ENCODE results near the gene SLC34A1. TPM values are rescaled to one million over a fixed set of nuclear protein-coding genes. Genes with fewer than 3 reads are reported as not detected.

The SLC34A1 gene
- total and polyA plus RNA-seq, 2 of the 4 experiments (the other 2 are of a cell fraction): not detected

DNA sequence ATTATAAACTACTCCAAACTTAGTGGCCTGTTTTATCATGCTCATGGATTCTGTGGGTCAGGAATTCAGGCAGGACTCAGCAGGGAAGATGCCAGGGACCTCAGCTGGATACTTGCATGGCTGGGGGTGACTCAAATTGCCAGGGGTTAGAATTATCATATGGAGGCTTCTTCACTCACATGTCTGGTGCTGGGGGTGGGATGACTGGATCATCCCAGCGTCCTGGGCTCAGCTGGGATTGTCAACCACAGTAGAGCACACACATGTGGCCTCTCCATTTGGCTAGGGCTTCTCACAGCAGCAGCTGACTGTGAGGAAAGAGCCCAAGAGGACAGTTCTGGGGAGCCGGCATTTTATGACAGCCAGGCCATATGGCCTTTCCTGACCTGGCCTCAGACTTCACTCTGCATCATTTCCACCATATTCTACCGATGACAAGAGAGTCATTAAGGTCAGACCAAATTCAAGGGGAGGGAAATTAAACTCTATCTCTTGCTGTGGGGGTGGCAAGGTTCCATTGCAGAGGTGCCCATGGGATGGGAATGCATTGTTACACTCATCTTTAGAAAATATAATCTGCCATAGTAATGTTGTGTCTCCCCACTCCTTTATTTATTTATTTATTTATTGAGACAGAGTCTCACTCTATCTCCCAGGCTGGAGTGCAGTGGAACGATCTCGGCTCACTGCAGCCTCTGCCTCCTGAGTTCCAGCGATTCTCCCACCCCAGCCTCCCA lies 37.0 kb downstream of the SLC34A1 start:
- Histone ChIP-seq H3K18ac (ENCODE audit: low read depth, low read length) (no peak overlapping the region), H2BK120ac (ENCODE audit: low read depth, low read length) (no peak overlapping the region), H2BK15ac (ENCODE audit: low read depth, low read length) (no peak overlapping the region), H3K79me1 (ENCODE audit: low read depth in 1 of 2, low read length in 2 of 2) (peaks cover 0 to 5% of the 10 kb centered on the region in 2 experiments; a peak in 1 of 4 replicates), H3K4me3 (ENCODE audit: insufficient read depth, low read depth, low read length) (no peak overlapping the region), H3K4me2 (ENCODE audit: low read depth, low read length) (no peak overlapping the region), H2AFZ (replicated peaks; ENCODE audit: low read length, poor library complexity) (no peak overlapping the region), H3K27me3 (ENCODE audit: control insufficient read depth, insufficient read depth, low read length) (no peaks in the 10 kb centered on the region), H2AK5ac (ENCODE audit: low read depth, low read length) (0 out of 2 replicates have a peak overlapping the region, but pooled peaks have one; percentile 8), H3K9me1 (ENCODE audit: insufficient read depth, low read length) (peaks cover 9% of the 10 kb centered on the region), H4K20me1 (ENCODE audit: insufficient read depth, low read length) (no peaks in the 10 kb centered on the region), H2AK9ac (replicated peaks; ENCODE audit: low read depth, low read length, poor library complexity) (no peak overlapping the region), H3K4me1 (ENCODE audit: control insufficient read depth, insufficient read depth, low read length) (peaks cover 3% of the 10 kb centered on the region; the same call in 1 of the 2 replicates), H3K56ac (ENCODE audit: extremely low read depth, insufficient read depth, low read length) (no peak overlapping the region), H2BK5ac (ENCODE audit: low read depth, low read length, poor library complexity, severe bottlenecking) (no peak overlapping the region), H3K36me3 (ENCODE audit: control insufficient read depth, insufficient read depth, low read length) (no peaks in the 10 kb centered on the region), H3K27ac (ENCODE audit: insufficient read depth, low read length) (no peak overlapping the region), H3K9me3 (ENCODE audit: control insufficient read depth, insufficient read depth, low read length) (no peaks in the 10 kb centered on the region), H3K14ac (replicated peaks; ENCODE audit: low read depth, low read length) (no peak overlapping the region), H4K91ac (ENCODE audit: insufficient read depth, low read depth, low read length) (no peak overlapping the region), H3K4ac (ENCODE audit: low read depth, low read length) (no peak overlapping the region), H4K8ac (ENCODE audit: low read depth in 2 of 2, low read length in 2 of 2) (no peak overlapping the region), H3K9ac (ENCODE audit: low read depth, low read length) (no peak overlapping the region), H3K23ac (ENCODE audit: low read depth, low read length) (no peak overlapping the region), H4K5ac (ENCODE audit: low read depth, low read length) (no peak overlapping the region), H2BK20ac (ENCODE audit: low read depth, low read length) (no peak overlapping the region)
- DNase-seq (peak; percentile 19), ATAC-seq (ENCODE audit: low read depth) (no peak)
- ChIA-PET POLR2A (ENCODE audit: unreplicated experiment) (no interaction called here), CTCF (no interaction called here)
- intact Hi-C loops (cut with micrococcal nuclease): no loop called here
- WGBS, 2 experiments (ENCODE audit: extremely low coverage in 2 of 2, insufficient read length in 1 of 2): no CpG with 5 or more reads among the region's 6 CpGs
- TF ChIP-seq, protein P1, sequence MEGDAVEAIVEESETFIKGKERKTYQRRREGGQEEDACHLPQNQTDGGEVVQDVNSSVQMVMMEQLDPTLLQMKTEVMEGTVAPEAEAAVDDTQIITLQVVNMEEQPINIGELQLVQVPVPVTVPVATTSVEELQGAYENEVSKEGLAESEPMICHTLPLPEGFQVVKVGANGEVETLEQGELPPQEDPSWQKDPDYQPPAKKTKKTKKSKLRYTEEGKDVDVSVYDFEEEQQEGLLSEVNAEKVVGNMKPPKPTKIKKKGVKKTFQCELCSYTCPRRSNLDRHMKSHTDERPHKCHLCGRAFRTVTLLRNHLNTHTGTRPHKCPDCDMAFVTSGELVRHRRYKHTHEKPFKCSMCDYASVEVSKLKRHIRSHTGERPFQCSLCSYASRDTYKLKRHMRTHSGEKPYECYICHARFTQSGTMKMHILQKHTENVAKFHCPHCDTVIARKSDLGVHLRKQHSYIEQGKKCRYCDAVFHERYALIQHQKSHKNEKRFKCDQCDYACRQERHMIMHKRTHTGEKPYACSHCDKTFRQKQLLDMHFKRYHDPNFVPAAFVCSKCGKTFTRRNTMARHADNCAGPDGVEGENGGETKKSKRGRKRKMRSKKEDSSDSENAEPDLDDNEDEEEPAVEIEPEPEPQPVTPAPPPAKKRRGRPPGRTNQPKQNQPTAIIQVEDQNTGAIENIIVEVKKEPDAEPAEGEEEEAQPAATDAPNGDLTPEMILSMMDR (conservative IDR thresholded peaks at IDR 0.05; ENCODE audit: low read depth, low read length): no peak
- no peak for TF ChIP-seq FOS (IDR thresholded peaks at IDR 0.05; ENCODE audit: low read depth, low read length)
- TF ChIP-seq MXI1 (IDR thresholded peaks at IDR 0.05; ENCODE audit: borderline replicate concordance, low read depth, low read length): no peak
- TF ChIP-seq BHLHE40 (IDR thresholded peaks at IDR 0.05; ENCODE audit: low read depth, low read length): no peak
- TF ChIP-seq MAFK (IDR thresholded peaks at IDR 0.05; ENCODE audit: low read depth, low read length): no peak
- TF ChIP-seq RCOR1 (IDR thresholded peaks at IDR 0.05; ENCODE audit: insufficient replicate concordance, low read length): no peak
- no peak for TF ChIP-seq RFX5 (IDR thresholded peaks at IDR 0.05; ENCODE audit: low read depth, low read length)
- TF ChIP-seq RAD21 (IDR thresholded peaks at IDR 0.05; ENCODE audit: low read length): no peak
- TF ChIP-seq POLR2A (IDR thresholded peaks at IDR 0.05; ENCODE audit: low read depth, low read length): no peak
- TF ChIP-seq, protein P2, sequence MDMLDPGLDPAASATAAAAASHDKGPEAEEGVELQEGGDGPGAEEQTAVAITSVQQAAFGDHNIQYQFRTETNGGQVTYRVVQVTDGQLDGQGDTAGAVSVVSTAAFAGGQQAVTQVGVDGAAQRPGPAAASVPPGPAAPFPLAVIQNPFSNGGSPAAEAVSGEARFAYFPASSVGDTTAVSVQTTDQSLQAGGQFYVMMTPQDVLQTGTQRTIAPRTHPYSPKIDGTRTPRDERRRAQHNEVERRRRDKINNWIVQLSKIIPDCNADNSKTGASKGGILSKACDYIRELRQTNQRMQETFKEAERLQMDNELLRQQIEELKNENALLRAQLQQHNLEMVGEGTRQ (IDR thresholded peaks at IDR 0.05; ENCODE audit: low read depth, low read length): no peak
- no peak for TF ChIP-seq CEBPB (IDR thresholded peaks at IDR 0.05; ENCODE audit: low read depth, low read length)
- no peak for TF ChIP-seq NFE2L2 (IDR thresholded peaks at IDR 0.05; ENCODE audit: low read depth, low read length)
- TF ChIP-seq SMC3 (IDR thresholded peaks at IDR 0.05; ENCODE audit: low read depth, low read length): no peak
- TF ChIP-seq, protein P3, sequence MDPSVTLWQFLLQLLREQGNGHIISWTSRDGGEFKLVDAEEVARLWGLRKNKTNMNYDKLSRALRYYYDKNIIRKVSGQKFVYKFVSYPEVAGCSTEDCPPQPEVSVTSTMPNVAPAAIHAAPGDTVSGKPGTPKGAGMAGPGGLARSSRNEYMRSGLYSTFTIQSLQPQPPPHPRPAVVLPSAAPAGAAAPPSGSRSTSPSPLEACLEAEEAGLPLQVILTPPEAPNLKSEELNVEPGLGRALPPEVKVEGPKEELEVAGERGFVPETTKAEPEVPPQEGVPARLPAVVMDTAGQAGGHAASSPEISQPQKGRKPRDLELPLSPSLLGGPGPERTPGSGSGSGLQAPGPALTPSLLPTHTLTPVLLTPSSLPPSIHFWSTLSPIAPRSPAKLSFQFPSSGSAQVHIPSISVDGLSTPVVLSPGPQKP (IDR thresholded peaks at IDR 0.05; ENCODE audit: borderline replicate concordance, low read depth, low read length): no peak
- no peak for TF ChIP-seq CHD1 (IDR thresholded peaks at IDR 0.05; ENCODE audit: low read depth, low read length)
- no peak for TF ChIP-seq MAZ (IDR thresholded peaks at IDR 0.05; ENCODE audit: borderline replicate concordance, low read depth, low read length)
- in situ Hi-C loops (cut with MboI; ENCODE audit: low sequenced_read_pairs): no loop called here
- dilution Hi-C loops (cut with HindIII; ENCODE audit: low sequenced_read_pairs, unreplicated experiment): no loop called here
- no TSS peak for BruUV-seq (replicated peaks)

All from IMR-90 (cell line).